ENCODE results near the gene SCN4B. TPM values are rescaled to one million over a fixed set of nuclear protein-coding genes. Genes with fewer than 3 reads are reported as not detected.

SCN4B gene, protein sequence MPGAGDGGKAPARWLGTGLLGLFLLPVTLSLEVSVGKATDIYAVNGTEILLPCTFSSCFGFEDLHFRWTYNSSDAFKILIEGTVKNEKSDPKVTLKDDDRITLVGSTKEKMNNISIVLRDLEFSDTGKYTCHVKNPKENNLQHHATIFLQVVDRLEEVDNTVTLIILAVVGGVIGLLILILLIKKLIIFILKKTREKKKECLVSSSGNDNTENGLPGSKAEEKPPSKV
- total RNA-seq (2012; rRNA removed) (under 0.01 and 0.18 TPM in 2 replicates), polyA plus RNA-seq (2012; rRNA removed) (0.33 and 0.44 TPM in 2 replicates), Bru-seq, nascent RNA (percentile 18 among the genes with signal in this experiment), BruChase-seq, experiment 1, labeled RNA remaining after a 6-hour chase (percentile 30 among the genes with signal in this experiment), BruChase-seq, experiment 2, labeled RNA remaining after a 2-hour chase (percentile 22 among the genes with signal in this experiment)
- 0.12 and 0.30 TPM in 2 replicates for polyA plus RNA-seq (2012; cell fraction: cytosol; rRNA removed)
- polyA plus RNA-seq (2012; cell fraction: nucleus; rRNA removed; ENCODE audit: low replicate concordance), result 0.59 and 0.63 TPM in 2 replicates
- long read RNA-seq, partial matches to known transcripts, result 0 of 2 reads
- long read RNA-seq, other reads (novel, unspliced or antisense), result 2 of 2 reads

GRCh38 chr11:118152552-118153471, at the start of gene SCN4B:
Gene SCN4B, minus strand, starts transcription at chr11:118152823. Its CDS starts 150 bp downstream, at chr11:118152673.
- no peak within 1 kb of the TSS for H4K91ac ChIP-seq (ENCODE audit: insufficient read depth, low read depth, low read length)
- peak within 1 kb of the TSS; percentile 31 for H2AK9ac ChIP-seq (replicated peaks; ENCODE audit: low read depth, low read length, poor library complexity)
- ChIA-PET CTCF (no interaction called here), POLR2A (ENCODE audit: unreplicated experiment) (interaction anchor here (0.6 kb wide), 1 partner anchor 10 kb away, joined by 5 read pairs; no protein-coding TSS in a partner anchor)
- peak within 1 kb of the TSS; percentile 12; the same call in 1 of the 2 replicates for H3K9ac ChIP-seq (ENCODE audit: low read depth, low read length)
- H3K27me3 ChIP-seq (ENCODE audit: control insufficient read depth, insufficient read depth, low read length), result peaks cover 76% of the 10 kb centered on the region
- H3K4me2 ChIP-seq (ENCODE audit: low read depth, low read length), result peak within 1 kb of the TSS; percentile 93
- H2BK20ac ChIP-seq (ENCODE audit: low read depth, low read length), result no peak within 1 kb of the TSS
- H3K18ac ChIP-seq (ENCODE audit: low read depth, low read length), result no peak within 1 kb of the TSS
- no TSS peak for BruUV-seq (replicated peaks)
- no peaks in the 10 kb centered on the region for H3K79me1 ChIP-seq (ENCODE audit: low read depth in 1 of 2, low read length in 2 of 2)
- H2BK120ac ChIP-seq (ENCODE audit: low read depth, low read length), result no peak within 1 kb of the TSS
- no peak within 1 kb of the TSS for H4K5ac ChIP-seq (ENCODE audit: low read depth, low read length)
- H3K9me3 ChIP-seq (ENCODE audit: control insufficient read depth, insufficient read depth, low read length), result no peaks in the 10 kb centered on the region
- WGBS, 2 experiments (ENCODE audit: extremely low coverage in 2 of 2, insufficient read length in 1 of 2), result 2% methylated on average over 40 of the region's 88 CpGs; no CpG with 5 or more reads in 1 of the 2 experiments
- H3K4me1 ChIP-seq (ENCODE audit: control insufficient read depth, insufficient read depth, low read length), result no peaks in the 10 kb centered on the region; the same call in 1 of the 2 replicates
- H3K4ac ChIP-seq (ENCODE audit: low read depth, low read length), result no peak within 1 kb of the TSS
- TF ChIP-seq MXI1 (IDR thresholded peaks at IDR 0.05; ENCODE audit: borderline replicate concordance, low read depth, low read length) (no peak), POLR2A (IDR thresholded peaks at IDR 0.05; ENCODE audit: low read depth, low read length) (no peak), MAZ (IDR thresholded peaks at IDR 0.05; ENCODE audit: borderline replicate concordance, low read depth, low read length) (peak; percentile 48; the same call in 1 of the 2 replicates), CTCF (conservative IDR thresholded peaks at IDR 0.05; ENCODE audit: low read depth, low read length) (no peak)
- H3K23ac ChIP-seq (ENCODE audit: low read depth, low read length), result peak within 1 kb of the TSS; percentile 36; the same call in 1 of the 2 replicates
- no peak within 1 kb of the TSS for H3K27ac ChIP-seq (ENCODE audit: insufficient read depth, low read length)
- H3K56ac ChIP-seq (ENCODE audit: extremely low read depth, insufficient read depth, low read length), result no peak within 1 kb of the TSS
- H2AFZ ChIP-seq (replicated peaks; ENCODE audit: low read length, poor library complexity), result peak within 1 kb of the TSS; percentile 78
- peak; percentile 20 for DNase-seq
- no peak within 1 kb of the TSS for H2BK5ac ChIP-seq (ENCODE audit: low read depth, low read length, poor library complexity, severe bottlenecking)
- dilution Hi-C loops (cut with HindIII; ENCODE audit: low sequenced_read_pairs, unreplicated experiment) (no loop called here), in situ Hi-C loops (cut with MboI; ENCODE audit: low sequenced_read_pairs) (no loop called here), intact Hi-C loops (cut with micrococcal nuclease) (no loop called here)
- no peak within 1 kb of the TSS for H4K8ac ChIP-seq (ENCODE audit: low read depth in 2 of 2, low read length in 2 of 2)
- no peak within 1 kb of the TSS for H2BK15ac ChIP-seq (ENCODE audit: low read depth, low read length)
- H3K4me3 ChIP-seq (ENCODE audit: insufficient read depth, low read depth, low read length), result peak within 1 kb of the TSS; percentile 39
- H3K14ac ChIP-seq (replicated peaks; ENCODE audit: low read depth, low read length), result no peak within 1 kb of the TSS
- H3K36me3 ChIP-seq (ENCODE audit: control insufficient read depth, insufficient read depth, low read length), result no peaks in the 10 kb centered on the region
- no peaks in the 10 kb centered on the region for H3K9me1 ChIP-seq (ENCODE audit: insufficient read depth, low read length)
- H2AK5ac ChIP-seq (ENCODE audit: low read depth, low read length), result no peak within 1 kb of the TSS
- peak; percentile 95 for ATAC-seq (ENCODE audit: low read depth)
- no peaks in the 10 kb centered on the region for H4K20me1 ChIP-seq (ENCODE audit: insufficient read depth, low read length)
